DMS153 treated with DMSO at 0.1 percent for 48 hours (cell line): Measurements from ENCODE around the gene AP4S1.
A peak's percentile ranks its signal among the peaks of the same experiment; 100 is the strongest.

ENCODE experiments used
- DNase-seq: peaks from one replicate; lab custom pipeline; 2025; ENCODE audit not compliant: unreplicated experiment; lab: John Stamatoyannopoulos, UW

Gene AP4S1, protein sequence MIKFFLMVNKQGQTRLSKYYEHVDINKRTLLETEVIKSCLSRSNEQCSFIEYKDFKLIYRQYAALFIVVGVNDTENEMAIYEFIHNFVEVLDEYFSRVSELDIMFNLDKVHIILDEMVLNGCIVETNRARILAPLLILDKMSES

DNA sequence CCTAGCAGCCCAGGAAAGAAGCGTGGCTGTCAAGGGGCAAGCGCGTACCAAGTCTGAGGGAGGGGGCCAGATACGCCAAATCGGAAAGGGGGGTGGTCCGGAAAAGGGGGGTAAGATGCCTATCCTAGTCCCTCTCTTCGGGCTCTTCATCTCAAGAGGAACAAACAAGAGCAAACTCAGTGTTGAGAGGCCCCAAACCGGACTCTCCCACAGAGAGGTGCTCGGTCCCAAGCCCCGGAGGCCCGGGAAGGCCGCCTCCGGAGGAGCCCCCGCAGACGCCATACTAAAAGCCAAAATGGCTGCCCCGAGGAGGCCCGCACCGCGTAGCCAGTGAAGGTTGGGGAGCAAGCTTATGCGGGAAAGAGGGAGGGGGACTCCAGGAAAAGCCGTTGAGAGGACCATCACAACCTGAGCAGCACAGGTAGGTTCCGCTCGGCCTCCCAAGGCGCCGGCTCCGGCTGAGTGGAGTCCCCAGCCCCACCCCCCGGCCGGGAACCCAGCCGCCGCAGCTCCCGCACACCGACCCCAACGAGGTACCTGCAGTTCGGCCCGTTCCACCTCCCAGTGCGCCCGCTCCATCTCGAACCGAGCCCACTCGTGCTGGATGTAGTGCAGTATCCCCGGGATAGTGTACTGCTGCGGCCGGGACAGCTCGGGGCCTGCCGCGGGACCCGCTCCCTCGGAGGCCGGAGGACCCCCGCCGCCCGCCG, at the start of gene AP4S1:
TSS of gene AP4S1 (plus strand) at position 283 of the 710 bp plus-strand sequence. CDS start 40,548 bp downstream, outside the sequence.
- no peak for DNase-seq

DNA sequence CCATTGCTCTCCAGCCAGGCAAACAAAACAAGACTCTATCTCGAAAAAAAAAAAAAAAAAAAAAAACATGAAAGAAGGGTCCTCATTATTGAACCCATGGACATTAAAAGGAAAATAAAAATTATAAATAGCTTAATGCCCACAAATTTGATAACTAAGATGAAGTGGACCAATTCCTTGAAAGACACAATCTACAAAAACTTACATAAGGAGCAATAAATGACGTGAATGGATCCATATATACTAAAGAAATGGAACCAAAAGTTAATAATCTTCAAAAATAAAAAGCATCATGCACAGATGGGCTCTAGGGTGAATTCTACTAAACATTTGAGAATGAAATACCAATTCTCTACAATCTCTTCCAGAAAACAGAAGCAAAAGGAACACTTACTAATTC, 47.7 kb upstream of the AP4S1 start:
- DNase-seq: no peak

DNA sequence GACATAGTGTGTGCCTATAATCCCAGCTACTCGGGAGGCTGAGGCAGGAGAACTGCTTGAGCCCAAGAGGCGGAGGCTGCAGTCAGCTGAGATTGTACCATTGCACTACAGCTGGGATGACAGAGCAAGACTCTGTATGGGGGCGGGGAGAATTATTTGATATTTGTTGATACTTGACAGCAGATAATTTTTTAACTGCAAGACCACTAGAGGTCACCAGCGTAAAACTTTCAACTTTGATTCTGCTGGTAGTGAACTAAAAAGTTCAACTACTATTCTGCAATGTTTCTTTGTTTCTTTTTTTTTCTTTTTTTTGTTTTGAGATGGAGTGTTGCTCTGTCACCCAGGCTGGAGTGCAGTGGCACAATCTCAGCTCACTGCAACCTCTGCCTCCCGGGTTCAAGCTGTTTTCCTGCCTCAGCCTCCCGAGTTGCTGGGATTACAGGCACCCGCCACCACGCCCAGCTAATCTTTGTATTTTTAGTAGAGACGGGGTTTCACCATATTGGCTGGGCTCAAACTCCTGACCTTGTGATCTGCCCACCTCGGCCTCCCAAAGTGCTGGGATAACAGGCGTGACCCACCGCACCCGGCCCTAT, 45.2 kb upstream of the AP4S1 start:
- peak; percentile 27 for DNase-seq

DNA sequence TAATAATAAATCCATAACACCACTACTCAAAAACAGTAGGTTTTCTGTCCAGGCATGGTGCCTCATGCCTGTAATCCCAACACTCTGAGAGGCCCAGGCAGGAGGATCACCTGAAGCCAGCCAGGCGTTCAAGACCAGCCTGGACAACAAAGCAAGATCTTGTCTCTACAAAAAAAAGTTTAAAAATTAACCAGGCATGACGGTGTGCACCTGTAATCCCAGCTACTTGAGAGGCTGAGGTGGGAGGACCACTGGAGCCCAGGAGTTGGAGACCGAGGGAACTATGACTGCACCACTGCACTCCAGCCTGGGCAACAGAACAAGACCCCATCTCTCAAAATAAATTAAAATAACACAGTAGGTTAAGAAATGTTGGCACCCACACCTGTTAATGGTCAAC, 44.5 kb upstream of the AP4S1 start:
- DNase-seq: no peak

DNA sequence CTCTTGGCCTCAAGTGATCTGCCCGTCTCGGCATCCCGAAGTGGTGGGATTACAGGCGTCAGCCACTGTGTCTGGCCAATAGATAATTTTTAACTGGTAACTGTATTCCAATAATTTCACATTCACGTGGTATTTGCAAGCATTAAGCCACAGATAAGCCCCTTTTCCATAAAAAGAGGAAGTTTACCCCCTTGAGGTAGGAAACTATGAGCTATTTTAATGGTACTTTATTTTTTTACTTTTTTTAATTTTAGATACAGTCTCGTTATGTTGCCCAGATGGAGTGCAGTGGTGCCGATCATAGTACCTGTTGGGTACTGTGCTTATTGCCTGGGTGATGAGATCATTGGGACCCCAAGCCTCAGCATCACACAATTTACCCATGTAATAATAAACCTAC, 42.9 kb upstream of the AP4S1 start:
- no peak for DNase-seq

DNA sequence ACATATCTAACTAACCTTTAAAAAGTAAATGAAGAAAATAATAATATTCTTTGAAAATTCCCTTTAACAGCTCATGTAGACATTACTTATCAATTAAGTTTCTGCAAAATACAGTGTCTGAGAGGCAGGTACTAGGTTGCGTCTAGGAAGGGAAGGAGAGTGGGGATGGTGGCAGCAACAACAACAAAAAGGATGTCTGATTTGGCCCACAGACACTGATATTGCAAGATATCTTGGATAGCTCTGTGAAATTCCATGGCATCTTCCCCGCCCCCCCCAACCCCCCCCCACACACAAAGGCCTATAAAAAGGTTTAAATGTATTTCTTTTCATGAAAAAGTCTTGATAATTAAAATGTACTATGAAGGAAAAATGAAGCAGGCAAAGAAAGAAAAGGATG, 41.6 kb upstream of the AP4S1 start:
- no peak for DNase-seq

DNA sequence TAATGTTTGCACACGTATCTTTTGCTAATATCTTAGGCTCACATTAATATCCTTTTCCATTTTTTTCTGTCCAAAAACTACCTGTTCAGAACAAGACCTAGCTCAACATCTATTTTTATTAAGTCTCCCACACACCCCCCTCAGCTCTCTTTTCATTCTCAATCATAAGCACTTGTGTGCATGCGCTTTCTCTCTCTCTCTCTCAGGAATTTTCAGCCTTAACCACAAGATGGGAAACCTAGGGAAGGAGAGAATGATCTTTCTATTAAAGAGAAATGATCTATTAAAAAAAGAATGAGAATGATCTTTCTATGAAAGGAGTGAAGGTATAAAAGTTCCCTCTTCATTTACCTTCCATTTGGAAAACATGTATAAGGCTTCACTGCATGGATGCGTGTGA, 39.7 kb upstream of the AP4S1 start:
- no peak for DNase-seq

DNA sequence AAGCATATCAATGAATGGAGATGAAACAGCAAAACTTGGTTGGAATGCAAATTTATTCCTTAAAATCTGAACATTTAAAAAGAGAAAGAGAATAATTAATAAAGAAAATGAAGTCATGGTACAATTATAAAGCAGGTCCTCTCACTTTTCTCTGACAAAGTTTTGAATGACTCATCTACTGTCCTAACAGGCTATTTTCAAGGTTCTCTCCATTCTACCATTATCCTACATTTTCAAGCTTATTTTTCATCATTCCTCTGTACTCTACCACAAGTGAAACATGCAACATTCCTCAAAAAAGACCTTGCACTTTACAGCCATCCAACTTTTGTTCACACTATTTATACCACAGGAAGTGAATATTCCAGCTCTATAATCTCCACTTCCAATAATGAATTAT, 36.9 kb upstream of the AP4S1 start:
- DNase-seq: no peak

DNA sequence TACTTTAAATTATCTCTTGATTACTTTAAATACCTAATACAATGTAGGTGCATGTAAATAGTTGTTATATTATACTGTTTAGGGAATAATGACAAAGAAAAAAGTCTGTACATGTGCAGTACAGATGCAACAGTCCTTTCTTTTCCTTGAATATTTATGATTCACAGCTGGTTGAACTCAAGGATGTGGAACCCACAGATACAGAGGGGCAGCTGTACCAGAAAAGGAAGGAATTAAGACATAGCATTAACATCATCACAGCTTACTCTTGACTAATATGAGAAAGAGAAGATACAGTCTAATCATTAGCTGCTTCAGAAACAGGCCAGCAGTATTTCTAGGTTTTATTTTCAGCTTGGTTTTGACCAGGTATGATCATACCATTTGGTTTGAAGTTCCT, 34.7 kb upstream of the AP4S1 start:
- DNase-seq: no peak

DNA sequence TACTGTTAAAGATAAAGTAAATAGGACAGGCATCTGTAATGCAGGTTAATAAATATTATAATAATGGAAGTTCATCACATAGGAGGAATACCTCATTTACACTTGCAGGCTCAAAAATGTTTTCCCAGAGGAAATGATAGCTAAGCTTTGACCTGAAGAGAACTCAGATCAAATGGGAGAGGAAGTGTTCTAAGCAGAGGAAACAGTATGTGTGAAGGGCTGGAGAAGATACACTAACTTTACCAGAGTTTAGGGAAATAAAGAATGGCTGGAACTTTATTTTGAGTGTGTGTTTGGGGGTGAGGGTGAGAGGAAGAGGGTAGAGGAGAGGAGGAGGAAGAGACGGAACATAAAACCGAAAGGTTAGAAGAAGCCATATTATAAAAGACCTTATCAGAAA, 34.0 kb upstream of the AP4S1 start:
- no peak for DNase-seq

DNA sequence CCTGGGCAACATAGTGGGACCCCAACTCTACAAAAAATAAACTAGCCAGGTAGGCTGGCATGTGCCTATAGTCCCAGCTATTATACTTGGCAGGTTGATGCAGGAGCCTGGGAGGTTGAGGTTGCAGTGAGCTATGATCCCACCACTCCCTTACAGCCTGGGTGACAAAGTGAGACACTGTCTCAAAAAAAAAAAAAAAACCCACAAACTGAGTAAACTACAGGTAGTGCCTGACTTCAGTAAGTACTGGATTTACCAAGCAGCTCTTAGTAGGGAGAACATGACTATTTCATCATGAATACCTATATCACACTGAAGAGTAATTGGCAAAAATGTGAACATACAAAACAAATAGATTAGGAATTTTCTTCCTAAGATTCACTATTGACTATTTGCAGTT, 32.4 kb upstream of the AP4S1 start:
- no peak for DNase-seq

DNA sequence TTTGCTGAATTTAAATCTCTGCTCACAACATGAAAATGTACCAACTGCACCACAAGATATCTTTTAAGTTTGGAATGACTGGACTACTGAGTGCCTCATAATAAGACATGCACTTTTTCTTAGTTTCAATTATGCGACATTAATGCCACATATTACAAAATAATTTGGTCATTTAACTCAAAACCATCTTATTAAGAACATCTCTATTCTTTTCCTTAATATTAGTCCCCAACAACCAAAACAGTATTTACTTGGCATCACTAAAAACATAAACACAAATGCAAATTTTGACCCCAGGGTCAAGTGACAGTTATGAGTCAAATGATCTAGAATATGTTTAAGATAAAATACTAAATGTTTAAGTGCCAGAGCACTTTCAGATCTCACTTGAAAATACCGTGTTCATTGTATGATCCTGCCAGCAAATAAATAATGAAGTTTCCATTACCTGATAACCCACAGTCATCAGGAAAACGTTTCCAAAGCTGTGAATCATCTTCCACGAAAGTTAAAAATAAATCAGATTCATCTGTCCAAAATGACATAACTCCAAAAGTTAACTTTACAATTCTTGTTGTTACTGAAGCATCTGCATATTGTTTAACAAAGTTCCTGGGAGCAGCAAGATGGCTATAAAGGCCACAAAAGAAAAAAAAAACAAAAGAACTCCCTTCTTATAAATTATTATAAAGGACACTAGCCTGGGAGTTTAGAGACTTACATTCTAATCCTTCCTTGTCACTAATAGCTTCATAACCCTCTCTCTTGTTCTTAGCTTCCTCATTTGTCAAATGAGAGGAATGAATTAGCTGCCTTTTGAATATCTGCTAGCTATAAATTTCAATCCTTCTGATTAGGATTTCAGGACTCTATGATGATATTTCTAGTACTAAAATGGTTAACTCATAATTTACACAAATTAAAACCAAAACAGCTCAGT, 30.5 kb upstream of the AP4S1 start:
- no peak for DNase-seq

DNA sequence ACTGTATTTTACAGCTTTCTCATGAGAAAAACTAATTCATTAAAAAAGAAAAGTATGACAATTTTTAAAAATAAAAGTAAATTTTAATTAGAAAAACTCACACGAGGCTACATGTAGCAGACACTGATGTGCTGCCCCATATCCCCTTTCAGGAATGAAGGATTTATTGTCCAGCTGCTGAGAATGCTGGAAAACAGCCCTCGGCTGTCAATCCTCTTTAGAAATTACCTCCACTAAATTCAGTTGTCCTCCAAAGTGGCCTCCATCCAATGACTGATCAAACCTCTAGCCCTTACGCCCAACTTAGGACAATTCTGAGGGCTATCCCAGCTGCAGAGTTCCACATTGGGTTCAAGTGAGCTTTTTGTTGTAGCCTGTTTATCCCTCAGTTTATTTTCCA, 29.8 kb upstream of the AP4S1 start:
- no peak for DNase-seq

DNA sequence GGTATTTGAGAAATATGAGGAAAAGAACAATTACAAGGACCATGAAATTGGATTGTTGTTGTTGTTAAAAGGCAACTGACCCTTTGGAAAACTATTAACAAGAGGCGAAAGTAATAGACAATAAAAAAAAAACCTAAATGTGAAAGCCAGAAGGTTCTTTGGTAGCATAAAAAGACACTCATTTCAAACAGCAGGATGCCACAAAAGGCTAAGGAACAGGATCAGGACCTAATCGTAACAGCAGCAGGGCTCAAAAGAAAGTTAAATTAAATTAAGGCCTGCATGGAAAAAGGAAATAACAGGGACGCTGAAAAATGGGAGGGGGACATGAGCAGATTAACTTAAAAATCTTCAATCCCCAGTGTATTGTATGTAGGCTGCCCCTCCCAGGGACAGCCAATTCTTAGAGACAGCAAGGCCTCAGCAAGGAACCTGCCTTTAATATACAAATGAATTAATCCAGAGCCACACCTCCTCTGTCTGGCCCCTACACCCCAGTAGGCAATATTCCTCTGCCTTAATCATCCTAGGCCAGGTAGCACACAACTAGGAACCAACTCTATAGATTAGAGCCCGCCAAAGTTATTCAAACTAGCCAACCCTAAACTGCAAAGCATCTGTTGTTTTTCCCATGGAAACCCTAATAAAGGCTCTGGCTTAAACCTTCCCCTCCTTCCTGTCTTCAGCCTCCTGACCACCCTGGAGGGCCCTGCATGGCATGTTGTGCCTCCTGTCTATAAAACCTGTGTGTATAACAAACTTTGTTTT, 28.4 kb upstream of the AP4S1 start:
- DNase-seq: no peak

DNA sequence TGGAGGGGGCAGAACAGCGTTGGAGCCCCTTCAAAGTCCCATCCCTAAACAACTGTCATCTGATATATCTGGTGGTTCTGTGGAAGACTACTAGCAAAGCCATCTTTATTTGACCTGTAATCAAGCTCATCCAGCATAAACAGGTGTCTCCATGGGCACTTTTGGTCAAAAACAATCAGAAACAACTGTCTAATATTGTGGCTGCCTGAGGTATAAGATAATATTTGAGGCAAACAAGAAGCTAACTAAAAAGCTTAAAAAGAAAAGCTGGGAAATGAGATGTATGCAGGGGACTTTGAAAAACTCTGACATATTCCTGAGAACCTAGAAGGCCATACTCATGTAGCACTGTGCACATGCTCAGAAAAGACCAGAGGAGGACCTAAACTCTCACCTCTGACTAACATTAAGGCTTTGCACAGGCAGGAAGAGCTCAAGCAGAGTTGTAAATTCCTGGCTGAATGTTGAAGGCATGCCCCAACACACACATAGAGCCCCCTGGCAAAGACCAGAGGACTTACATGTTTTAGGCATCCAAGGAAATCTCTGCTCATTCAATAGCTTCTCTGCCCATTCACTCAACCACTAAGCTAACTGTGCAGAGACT, 27.2 kb upstream of the AP4S1 start:
- DNase-seq: no peak

DNA sequence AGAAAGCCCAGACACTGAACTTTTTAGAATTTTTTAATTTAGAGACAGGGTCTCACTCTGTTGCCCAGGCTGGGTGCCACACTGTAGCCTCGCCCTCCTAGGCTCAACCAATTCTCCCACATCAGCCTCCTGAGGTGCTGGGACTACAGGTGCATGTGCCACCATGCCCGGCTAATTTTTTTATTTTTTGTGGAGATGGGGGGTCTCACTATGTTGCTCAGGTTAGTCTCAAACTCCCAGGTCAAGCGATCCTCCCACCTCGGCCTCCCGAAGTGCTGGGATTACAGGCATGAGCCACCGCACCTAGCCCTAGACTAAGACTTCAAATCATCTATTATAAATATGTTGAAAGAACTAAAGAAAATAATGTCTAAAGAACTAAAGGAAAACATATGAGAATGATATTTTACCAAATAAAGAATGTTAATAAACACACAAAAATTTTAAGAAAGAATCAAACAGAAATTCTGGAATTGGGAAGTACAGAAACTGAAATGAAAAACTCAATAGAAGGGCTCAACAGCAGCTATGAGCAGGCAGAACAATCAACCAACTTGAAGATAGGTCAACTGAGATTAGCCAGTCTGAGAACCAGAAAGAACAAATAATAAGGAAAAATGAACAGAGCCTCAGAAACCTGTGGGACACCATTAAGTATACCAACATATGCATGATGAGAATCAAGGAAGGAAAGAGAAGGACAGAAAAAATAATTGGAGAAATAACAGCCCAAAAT, 26.2 kb upstream of the AP4S1 start:
- no peak for DNase-seq

DNA sequence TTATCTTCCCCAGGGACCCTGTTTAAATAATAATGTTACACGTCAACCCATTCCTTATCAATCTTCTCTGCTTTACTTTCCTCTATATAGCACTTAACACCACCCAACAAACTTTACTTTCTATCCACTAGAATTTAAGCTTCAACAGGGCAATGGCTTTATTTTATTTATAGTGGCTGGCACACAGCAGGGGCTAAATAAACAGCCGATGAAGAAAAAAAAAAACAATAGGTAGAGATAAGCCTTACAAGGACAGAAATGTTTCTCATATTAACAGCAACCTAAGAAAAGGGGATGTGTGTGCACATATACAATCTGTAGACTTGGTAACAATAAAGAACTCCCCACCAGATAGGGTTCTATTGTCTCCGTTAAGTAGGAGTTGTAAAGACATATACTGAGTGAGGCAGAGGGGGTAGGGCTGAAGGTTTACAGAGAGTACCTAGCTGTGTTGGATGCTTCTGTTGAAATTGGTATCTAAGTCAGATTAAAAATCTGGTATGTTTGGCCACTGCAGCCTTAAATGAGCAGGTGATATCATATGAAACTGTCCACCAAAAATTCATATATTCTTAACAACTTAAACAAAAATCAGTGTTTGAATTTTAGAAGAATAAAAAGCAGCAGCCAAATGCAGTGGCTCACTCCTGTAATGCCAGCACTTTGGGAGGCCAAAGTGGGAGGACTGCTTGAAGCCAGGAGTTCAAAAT, 24.7 kb upstream of the AP4S1 start:
- no peak for DNase-seq

DNA sequence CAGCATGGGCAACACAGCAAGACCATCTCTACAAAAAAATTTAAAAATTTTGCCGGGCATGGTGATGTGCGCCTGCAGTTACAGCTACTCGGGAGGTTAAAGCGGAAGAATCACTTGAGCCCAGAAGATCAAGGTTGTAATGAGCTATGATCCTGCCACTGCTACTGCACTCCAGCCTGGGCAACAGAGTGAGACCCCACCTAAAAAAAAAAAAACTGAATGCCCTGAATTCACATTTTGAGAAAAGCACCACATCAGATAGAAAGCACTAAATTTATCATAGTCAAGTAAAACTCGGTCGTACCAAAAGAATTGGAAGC, 24.1 kb upstream of the AP4S1 start:
- DNase-seq: no peak

DNA sequence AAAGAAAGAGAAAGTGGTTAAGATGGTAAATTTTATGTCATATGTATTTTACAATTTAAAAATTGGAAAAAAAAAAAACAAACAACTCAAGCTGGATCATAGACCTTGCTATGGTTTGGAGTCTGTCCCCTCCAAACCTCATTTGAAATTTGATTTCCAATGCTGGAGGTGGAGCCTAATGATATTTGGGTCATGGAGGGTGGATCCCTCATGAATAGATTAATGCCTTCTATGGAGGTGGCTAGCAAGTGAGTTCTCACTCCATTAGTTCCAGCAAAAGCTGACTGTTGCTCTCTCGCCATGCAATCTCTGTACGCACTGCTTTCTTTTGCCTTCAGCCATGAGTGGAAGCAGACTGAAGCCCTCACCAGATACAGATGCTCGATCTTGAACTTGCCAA, 22.2 kb upstream of the AP4S1 start:
- no peak for DNase-seq
